HL-60 (cell line): Measurements from ENCODE around the gene CFAP221.

ENCODE experiments used
- CTCF ChIP-seq: IDR thresholded peaks from one replicate; pipeline ENCODE4 v1.5.1; 2011; ENCODE audit warnings: low read length, control low read depth, inconsistent platforms; ENCODE audit not compliant: insufficient read depth
- POLR2AphosphoS5 ChIP-seq: IDR thresholded peaks from 2 replicates; pipeline ENCODE4 v1.6.1; 2012; ENCODE audit warnings: low read depth
- SPI1 ChIP-seq: IDR thresholded peaks from 2 replicates; pipeline ENCODE4 v1.6.1; 2012; ENCODE audit warnings: low read depth, mild to moderate bottlenecking, borderline replicate concordance
- TF ChIP-seq, protein P1 (sequence below): IDR thresholded peaks from 2 replicates; pipeline ENCODE4 v1.6.1; 2012; ENCODE audit warnings: low read depth; ENCODE audit not compliant: insufficient replicate concordance

- TF ChIP-seq POLR2AphosphoS5 (no peak), CTCF (no peak), SPI1 (no peak)
- TF ChIP-seq, protein P1, sequence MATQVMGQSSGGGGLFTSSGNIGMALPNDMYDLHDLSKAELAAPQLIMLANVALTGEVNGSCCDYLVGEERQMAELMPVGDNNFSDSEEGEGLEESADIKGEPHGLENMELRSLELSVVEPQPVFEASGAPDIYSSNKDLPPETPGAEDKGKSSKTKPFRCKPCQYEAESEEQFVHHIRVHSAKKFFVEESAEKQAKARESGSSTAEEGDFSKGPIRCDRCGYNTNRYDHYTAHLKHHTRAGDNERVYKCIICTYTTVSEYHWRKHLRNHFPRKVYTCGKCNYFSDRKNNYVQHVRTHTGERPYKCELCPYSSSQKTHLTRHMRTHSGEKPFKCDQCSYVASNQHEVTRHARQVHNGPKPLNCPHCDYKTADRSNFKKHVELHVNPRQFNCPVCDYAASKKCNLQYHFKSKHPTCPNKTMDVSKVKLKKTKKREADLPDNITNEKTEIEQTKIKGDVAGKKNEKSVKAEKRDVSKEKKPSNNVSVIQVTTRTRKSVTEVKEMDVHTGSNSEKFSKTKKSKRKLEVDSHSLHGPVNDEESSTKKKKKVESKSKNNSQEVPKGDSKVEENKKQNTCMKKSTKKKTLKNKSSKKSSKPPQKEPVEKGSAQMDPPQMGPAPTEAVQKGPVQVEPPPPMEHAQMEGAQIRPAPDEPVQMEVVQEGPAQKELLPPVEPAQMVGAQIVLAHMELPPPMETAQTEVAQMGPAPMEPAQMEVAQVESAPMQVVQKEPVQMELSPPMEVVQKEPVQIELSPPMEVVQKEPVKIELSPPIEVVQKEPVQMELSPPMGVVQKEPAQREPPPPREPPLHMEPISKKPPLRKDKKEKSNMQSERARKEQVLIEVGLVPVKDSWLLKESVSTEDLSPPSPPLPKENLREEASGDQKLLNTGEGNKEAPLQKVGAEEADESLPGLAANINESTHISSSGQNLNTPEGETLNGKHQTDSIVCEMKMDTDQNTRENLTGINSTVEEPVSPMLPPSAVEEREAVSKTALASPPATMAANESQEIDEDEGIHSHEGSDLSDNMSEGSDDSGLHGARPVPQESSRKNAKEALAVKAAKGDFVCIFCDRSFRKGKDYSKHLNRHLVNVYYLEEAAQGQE = no peak
These were observed 101.9 kb downstream of the CFAP221 start for GRCh38 chr2:119646149-119646548.
